Endothelial cell of umbilical vein (primary cell): Measurements from ENCODE around the gene DPF1. TPM values are rescaled to one million over a fixed set of nuclear protein-coding genes. Genes with fewer than 3 reads are reported as not detected.

ENCODE experiments used
- BruUV-seq: library from RNA; stranded (reverse); fragments of 400-500 nt; replicated peaks from 2 replicates; lab custom pipeline; 2021; lab: Mats Ljungman, UMichigan
- CTCF ChIA-PET: fragments of 300-600, 350-600 bp; sonication (Branson Sonifier 250); formaldehyde crosslinking; loops from one replicate; lab custom pipeline; 2021; ENCODE audit warnings: antibody characterized with exemption, inconsistent platforms; lab: Charles Lee
- POLR2A ChIA-PET: fragments of 300-600, 350-600 bp; sonication (Branson Sonifier 250); formaldehyde crosslinking; loops from one replicate; lab custom pipeline; 2021; ENCODE audit warnings: antibody characterized with exemption, inconsistent platforms; lab: Charles Lee
- DNase-seq: peaks from one replicate; pipeline ENCODE4 v3.0.0-alpha.2; 2011; ENCODE audit warnings: low read depth, low spot score
- FAIRE-seq: peaks from 2 replicates; lab custom pipeline; 2011; peaks lifted over from hg19 to GRCh38; lab: Jason Lieb, UNC
- H2AFZ ChIP-seq: 2 replicates; pipeline ENCODE4 v1.6.0; 2012; ENCODE audit warnings: low read depth, low read length, control low read depth, inconsistent platforms
- H3K27ac ChIP-seq: 2 replicates; pipeline ENCODE4 v1.5.1; 2011; ENCODE audit warnings: low read depth, mild to moderate bottlenecking, control low read depth, low read length, moderate library complexity; ENCODE audit not compliant: insufficient read depth
- H3K27me3 ChIP-seq, 2 experiments: 2 replicates each; pipeline versions ENCODE4 v1.6.0 to v1.6.1; 2011; ENCODE audit warnings: low read length in 2 of 2, mixed read lengths in 1 of 2; ENCODE audit not compliant: control insufficient read depth in 2 of 2, insufficient read depth in 2 of 2
- H3K36me3 ChIP-seq, 2 experiments: 2 replicates in 1 of 2; 3 replicates in 1 of 2; pipeline ENCODE4 v1.5.1; 2011; ENCODE audit warnings: low read length in 2 of 2, mild to moderate bottlenecking in 1 of 2, moderate library complexity in 1 of 2; ENCODE audit not compliant: control insufficient read depth in 2 of 2, insufficient read depth in 2 of 2; ENCODE audit errors: extremely low read depth in 1 of 2
- H3K4me1 ChIP-seq: 3 replicates; pipeline ENCODE4 v1.5.1; 2011; ENCODE audit warnings: mild to moderate bottlenecking, low read length; ENCODE audit not compliant: control insufficient read depth, insufficient read depth; ENCODE audit errors: extremely low read depth
- H3K4me2 ChIP-seq: 2 replicates; pipeline ENCODE4 v1.6.1; 2011; ENCODE audit warnings: low read length, control low read depth, mixed read lengths; ENCODE audit not compliant: insufficient read depth
- H3K4me3 ChIP-seq, 3 experiments: fragments of 200-600 bp in 1 of 3; sonication (generic), shearing (Covaris generic) in 1 of 3; replicated peaks in 1 of 3; 2 replicates each; pipeline ENCODE4 v1.5.1; 2011 to 2016; ENCODE audit warnings: control low read depth in 3 of 3, low read length in 3 of 3, mild to moderate bottlenecking in 2 of 3, inconsistent platforms in 1 of 3, low read depth in 1 of 3, moderate library complexity in 1 of 3; ENCODE audit not compliant: insufficient read depth in 1 of 3
- H3K79me2 ChIP-seq: 2 replicates; pipeline ENCODE4 v1.6.0; 2012; ENCODE audit warnings: low read length, inconsistent platforms; ENCODE audit not compliant: control insufficient read depth, insufficient read depth
- H3K9ac ChIP-seq: replicated peaks from 2 replicates; pipeline ENCODE3; 2011; ENCODE audit warnings: low read length, control low read depth; ENCODE audit not compliant: insufficient read depth; ENCODE audit errors: extremely low read depth
- H3K9me1 ChIP-seq: replicated peaks from 3 replicates; pipeline ENCODE4 v1.6.0; 2011; ENCODE audit warnings: mild to moderate bottlenecking, low read length; ENCODE audit not compliant: control insufficient read depth, insufficient read depth; ENCODE audit errors: extremely low read depth
- H3K9me3 ChIP-seq: replicated peaks from 2 replicates; pipeline ENCODE4 v1.5.1; 2012; ENCODE audit warnings: low read length, inconsistent platforms; ENCODE audit not compliant: control insufficient read depth, insufficient read depth
- H4K20me1 ChIP-seq: replicated peaks from 2 replicates; pipeline ENCODE3; 2011; ENCODE audit warnings: mild to moderate bottlenecking, low read length; ENCODE audit not compliant: control insufficient read depth, insufficient read depth; ENCODE audit errors: extremely low read depth
- CTCF ChIP-seq, 2 donors: IDR thresholded peaks; 1 replicate in 1 of 2; 2 replicates in 1 of 2; pipeline ENCODE4 v1.5.1; 2011; ENCODE audit warnings: low read length in 2 of 2, mild to moderate bottlenecking in 2 of 2, moderate library complexity in 2 of 2, control low read depth in 1 of 2, inconsistent platforms in 1 of 2, low read depth in 1 of 2; ENCODE audit not compliant: insufficient read depth in 1 of 2; ENCODE audit errors: extremely low read depth in 1 of 2
- EZH2 ChIP-seq: IDR thresholded peaks from 2 replicates; pipeline ENCODE4 v1.6.1; 2012; ENCODE audit warnings: borderline replicate concordance, low read depth, mild to moderate bottlenecking, moderate library complexity, low read length, inconsistent platforms; ENCODE audit not compliant: severe bottlenecking
- FOS ChIP-seq: IDR thresholded peaks from 2 replicates; pipeline ENCODE4 v1.6.1; 2011; ENCODE audit warnings: mild to moderate bottlenecking, low read length, moderate library complexity, borderline replicate concordance; ENCODE audit not compliant: insufficient read depth
- GATA2 ChIP-seq: IDR thresholded peaks from 2 replicates; pipeline ENCODE4 v1.7.0; 2011; ENCODE audit warnings: low read depth, mild to moderate bottlenecking, moderate library complexity, mixed read lengths, low read length; ENCODE audit not compliant: insufficient read length, insufficient read depth
- JUN ChIP-seq: IDR thresholded peaks from 2 replicates; pipeline ENCODE4 v1.6.1; 2011; ENCODE audit warnings: borderline replicate concordance, low read depth; ENCODE audit not compliant: insufficient read length, insufficient read depth
- MAX ChIP-seq: IDR thresholded peaks from 2 replicates; pipeline ENCODE4 v1.6.1; 2011; ENCODE audit not compliant: insufficient read depth, insufficient read length
- MYC ChIP-seq: IDR thresholded peaks from one replicate; pipeline ENCODE4 v1.6.1; 2011; ENCODE audit warnings: mild to moderate bottlenecking, low read depth, low read length
- POLR2A ChIP-seq: IDR thresholded peaks from 2 replicates; pipeline ENCODE4 v1.6.1; 2012; ENCODE audit warnings: low read depth, mild to moderate bottlenecking, control low read depth, low read length
- POLR2AphosphoS5 ChIP-seq: IDR thresholded peaks from 2 replicates; pipeline ENCODE4 v1.6.1; 2012; ENCODE audit warnings: low read depth, mild to moderate bottlenecking, control low read depth, low read length, moderate library complexity; ENCODE audit not compliant: insufficient read depth
- dilution Hi-C: fragments of 300-500 bp; cut with MboI; formaldehyde crosslinking; loops from one replicate; pipeline ENCODE4 v1.15.0; 2019; ENCODE audit warnings: low sequenced_read_pairs; ENCODE audit not compliant: extremely low pct_ligation_motif_present
- intact Hi-C: fragments of 100-400 bp; cut with micrococcal nuclease; formaldehyde crosslinking; loops from one replicate; pipeline ENCODE4 v1.10.0; 2022
- polyA plus RNA-seq, 4 experiments: library from polyadenylated mRNA; depleted of rRNA in 3 of 4; stranded (reverse) in 3 of 4; unstranded in 1 of 4; fragments of >200 nt; gene quantifications; 2 replicates each; pipeline versions ENCODE4 v1.2.1 to v1.2.3, GENCODE V29; 2011 to 2012; ENCODE audit warnings: missing spikeins in 1 of 4
- total RNA-seq: library from RNA; stranded (reverse); gene quantifications from 2 replicates; pipeline ENCODE4 v1.2.3, GENCODE V29; 2021

DPF1 gene
- total and polyA plus RNA-seq, 2 donors (not counting 3 experiments of a cell fraction or from before 2014, with no cell fraction given): 2.0 to 3.9 TPM

GRCh38 chr19:38239816-38240215, 15.8 kb upstream of the DPF1 start:
- no peaks in the 10 kb centered on the region for H3K36me3 ChIP-seq
- H4K20me1 ChIP-seq: no peaks in the 10 kb centered on the region
- no peaks in the 10 kb centered on the region for H3K9me3 ChIP-seq
- no peak overlapping the region for H3K9ac ChIP-seq
- no peak overlapping the region for H3K27ac ChIP-seq
- CTCF ChIA-PET: interaction anchor here (0.7 to 8.5 kb wide), 4 partner anchors 13 to 337 kb away, joined by 3 to 123 read pairs (median 4); partner anchors contain the start of gene CATSPERG
- no peaks in the 10 kb centered on the region for H3K4me1 ChIP-seq
- FAIRE-seq: no peak
- H3K27me3 ChIP-seq: no peaks in the 10 kb centered on the region
- no peak overlapping the region for H2AFZ ChIP-seq
- no peak for DNase-seq
- no peak for TF ChIP-seq POLR2A
- no peak for TF ChIP-seq FOS
- TF ChIP-seq GATA2: no peak
- no peak for TF ChIP-seq JUN
- no peak for TF ChIP-seq MAX
- no peak for TF ChIP-seq POLR2AphosphoS5
- TF ChIP-seq MYC: no peak
- no peak for TF ChIP-seq EZH2
- TF ChIP-seq CTCF (IDR thresholded peaks at IDR 0.05; ENCODE audit: extremely low read depth in 1 of 2, insufficient read depth in 1 of 2, low read depth in 1 of 2, low read length in 2 of 2): no peak
- no peak overlapping the region for H3K4me3 ChIP-seq
- POLR2A ChIA-PET: interaction anchor here (0.7 kb wide), 1 partner anchor 25 kb away, joined by 6 read pairs; no protein-coding TSS in a partner anchor
- H3K79me2 ChIP-seq: no peaks in the 10 kb centered on the region
- no peaks in the 10 kb centered on the region for H3K9me1 ChIP-seq
- dilution Hi-C loops: no loop called here
- no TSS peak for BruUV-seq
- intact Hi-C loops: loop anchor here (5.0 to 10.0 kb wide), 2 partner anchors 162 to 395 kb away; partner anchors contain the start of gene FAM98C
- H3K4me2 ChIP-seq: no peak overlapping the region
